Large intestine (tissue), 3 donors: ENCODE data around the gene SPON2. TPM values are rescaled to one million over a fixed set of nuclear protein-coding genes. Genes with fewer than 3 reads are reported as not detected.
A peak's percentile ranks its signal among the peaks of the same experiment; 100 is the strongest.

Source experiments
- DNase-seq, 2 donors: peaks; one replicate each; pipeline versions ENCODE4 v3.0.0 to v3.0.0-alpha.2; 2013
- H3K27ac ChIP-seq: one replicate; pipeline ENCODE4 v1.5.1; 2013; ENCODE audit warnings: low read length
- H3K27me3 ChIP-seq: 2 replicates; pipeline ENCODE4 v1.6.1; 2013; ENCODE audit warnings: low read length; ENCODE audit not compliant: control insufficient read depth, insufficient read depth
- H3K36me3 ChIP-seq: 2 replicates; pipeline ENCODE4 v1.6.1; 2013; ENCODE audit warnings: low read length; ENCODE audit not compliant: control insufficient read depth, insufficient read depth
- H3K4me1 ChIP-seq: one replicate; pipeline ENCODE4 v1.6.1; 2013; ENCODE audit warnings: low read length; ENCODE audit not compliant: control insufficient read depth, insufficient read depth
- H3K4me3 ChIP-seq: one replicate; pipeline ENCODE4 v1.5.1; 2013; ENCODE audit warnings: low read length
- H3K9me3 ChIP-seq: one replicate; pipeline ENCODE4 v1.6.1; 2013; ENCODE audit warnings: mild to moderate bottlenecking, low read depth, low read length, moderate library complexity; ENCODE audit not compliant: control insufficient read depth
- WGBS: methylation state at CpG from one replicate; pipeline ENCODE4 v1.1.5; 2013; ENCODE audit warnings: low lambda C conversion rate; ENCODE audit not compliant: insufficient coverage; 5-methylcytosine and 5-hydroxymethylcytosine counted together
- polyA plus RNA-seq: library from polyadenylated mRNA; unstranded; fragments of 120-200 nt; gene quantifications from one replicate; pipeline ENCODE4 v1.2.1, GENCODE V29; 2013

The SPON2 gene
- polyA plus RNA-seq, 1 donor = 54.6 TPM

DNA sequence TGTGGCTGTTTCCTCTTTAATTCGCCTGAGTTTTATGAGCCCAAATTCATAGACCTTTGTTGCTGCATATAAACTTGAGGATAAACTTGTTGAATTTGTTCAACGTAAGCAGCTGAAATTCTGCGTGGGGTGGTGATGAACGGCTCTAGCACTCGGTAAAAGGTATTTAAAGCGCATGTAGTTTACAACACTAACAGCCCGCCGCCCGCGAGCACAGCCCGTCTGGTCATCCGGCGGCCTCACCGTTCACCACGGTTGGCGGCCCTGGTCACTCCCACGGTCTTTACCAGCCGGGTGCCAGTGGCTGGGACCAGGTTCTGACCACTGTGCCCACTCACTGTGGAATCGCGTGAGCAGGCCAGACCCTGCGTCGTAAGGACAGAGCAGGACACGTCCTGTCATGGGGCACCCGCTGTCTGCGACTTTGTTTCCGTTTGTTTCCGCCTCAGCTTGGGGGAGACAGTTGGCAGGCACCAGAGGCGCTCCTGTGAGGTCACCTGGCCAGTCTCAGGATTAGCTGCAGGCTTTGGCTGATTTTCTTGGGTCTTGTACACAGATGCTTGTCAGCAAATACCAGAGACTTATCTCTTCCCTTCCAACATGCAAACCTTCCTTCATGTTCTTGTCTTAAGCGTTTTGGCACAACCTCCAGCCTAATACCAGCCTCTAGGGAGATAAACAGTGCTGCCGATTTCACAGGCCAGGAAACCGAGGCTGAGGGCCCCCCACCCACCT lies 36.8 kb upstream of the SPON2 start:
- Histone ChIP-seq H3K27me3 (no peaks in the 10 kb centered on the region), H3K9me3 (peaks cover 7% of the 10 kb centered on the region), H3K27ac (peak overlapping the region; percentile 68), H3K36me3 (peaks cover 41% of the 10 kb centered on the region), H3K4me3 (no peak overlapping the region), H3K4me1 (peaks cover 50% of the 10 kb centered on the region)
- DNase-seq = no peak
- 80% methylated on average over 1 of the region's 31 CpGs for WGBS

DNA sequence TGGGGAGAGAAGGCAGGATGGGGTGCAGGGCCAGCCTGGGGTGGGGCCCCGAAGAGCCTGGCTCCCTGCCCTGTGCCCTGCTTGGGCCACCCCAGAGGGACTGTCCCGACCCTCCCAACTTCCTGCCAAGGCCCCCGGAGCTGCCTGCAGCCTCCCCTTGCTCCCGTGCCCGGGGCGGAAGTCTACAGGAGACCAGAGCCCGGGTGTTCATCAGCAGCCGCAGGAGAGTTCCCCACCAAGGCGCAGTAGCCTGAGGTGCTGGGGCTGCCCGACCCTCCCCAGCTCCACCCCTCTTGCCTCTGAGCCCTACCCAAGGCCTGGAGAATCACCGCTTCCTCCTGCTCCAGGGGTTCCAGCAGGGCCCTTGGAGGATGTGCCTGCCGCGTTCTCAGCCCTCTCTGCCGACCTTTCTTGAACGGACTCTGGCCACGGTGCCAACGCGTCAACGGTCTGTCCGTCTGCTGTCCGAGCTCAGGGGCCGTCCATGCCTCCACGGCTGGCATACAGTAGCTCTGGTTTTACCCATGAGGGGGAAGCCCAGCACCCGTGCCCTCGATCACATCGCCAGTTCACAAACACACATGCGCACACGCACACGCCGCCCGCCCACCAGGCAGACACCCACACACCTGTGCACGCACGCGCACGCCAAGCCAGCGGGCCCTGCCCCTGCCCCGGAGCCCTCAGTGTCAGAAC lies 36.0 kb upstream of the SPON2 start:
- no peak for DNase-seq
- H3K27me3 ChIP-seq = no peaks in the 10 kb centered on the region
- peaks cover 34% of the 10 kb centered on the region for H3K36me3 ChIP-seq
- peaks cover 7% of the 10 kb centered on the region for H3K9me3 ChIP-seq
- WGBS = no CpG with 5 or more reads among the region's 37 CpGs
- peak overlapping the region; percentile 68 for H3K27ac ChIP-seq
- no peak overlapping the region for H3K4me3 ChIP-seq
- H3K4me1 ChIP-seq = peaks cover 52% of the 10 kb centered on the region

DNA sequence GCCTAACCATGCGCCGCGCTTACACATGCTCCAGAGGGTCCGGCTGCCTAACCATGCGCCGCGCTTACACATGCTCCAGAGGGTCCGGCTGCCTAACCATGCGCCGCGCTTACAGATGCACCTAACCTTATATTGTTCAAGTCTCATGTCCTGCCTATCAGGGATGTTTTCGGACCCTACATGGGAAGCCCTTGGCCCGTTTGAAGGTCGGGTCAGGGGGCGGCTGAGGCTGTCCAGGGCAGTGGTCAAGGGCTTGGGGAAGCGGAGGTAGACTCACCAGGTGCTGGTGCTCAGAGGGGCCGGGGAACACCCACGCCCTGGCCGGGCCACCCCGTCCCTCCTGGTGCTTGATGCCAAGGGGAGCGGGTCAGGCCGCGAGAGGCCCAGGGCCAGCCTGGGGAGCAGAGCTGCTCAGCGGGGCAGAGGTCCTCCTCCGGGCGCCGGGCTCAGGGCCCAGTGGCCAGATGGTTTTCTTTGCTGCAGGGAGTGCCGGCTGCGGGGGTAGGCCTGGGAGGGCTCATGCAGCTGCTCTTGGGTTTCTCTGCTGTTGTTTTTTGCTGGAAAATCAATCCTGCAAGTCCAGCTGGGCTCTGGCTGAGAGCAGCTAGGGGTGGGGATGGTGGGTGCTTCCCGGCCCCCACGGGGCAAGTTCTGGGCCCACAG lies 35.4 kb upstream of the SPON2 start:
- H3K4me1 ChIP-seq = peaks cover 54% of the 10 kb centered on the region
- H3K4me3 ChIP-seq = no peak overlapping the region
- H3K27me3 ChIP-seq = no peaks in the 10 kb centered on the region
- WGBS = no CpG with 5 or more reads among the region's 31 CpGs
- peak overlapping the region; percentile 68 for H3K27ac ChIP-seq
- H3K9me3 ChIP-seq = peaks cover 7% of the 10 kb centered on the region
- H3K36me3 ChIP-seq = peaks cover 27% of the 10 kb centered on the region
- DNase-seq = peak in 1 of 2 donors; percentile 42

DNA sequence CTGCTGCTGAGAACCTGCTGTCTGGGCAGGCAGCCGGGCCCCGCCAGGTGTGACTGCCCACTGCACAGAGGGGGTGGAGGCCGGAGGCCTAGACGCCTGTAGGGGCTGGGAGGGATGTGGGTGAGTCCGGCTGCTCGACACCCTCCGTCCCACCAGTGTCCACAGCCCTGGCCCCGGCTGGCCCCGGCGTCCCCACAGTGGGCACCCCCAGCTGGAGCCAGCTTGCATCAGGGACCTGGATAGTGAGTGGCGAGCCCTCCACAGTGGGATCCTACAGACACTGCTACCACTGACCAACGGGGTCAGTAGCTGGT lies 34.7 kb upstream of the SPON2 start:
- no peak for DNase-seq
- H3K4me1 ChIP-seq = peaks cover 56% of the 10 kb centered on the region
- no peak overlapping the region for H3K4me3 ChIP-seq
- H3K27me3 ChIP-seq = no peaks in the 10 kb centered on the region
- H3K9me3 ChIP-seq = peaks cover 12% of the 10 kb centered on the region
- no peak overlapping the region for H3K27ac ChIP-seq
- peaks cover 21% of the 10 kb centered on the region for H3K36me3 ChIP-seq
- no CpG with 5 or more reads among the region's 12 CpGs for WGBS

DNA sequence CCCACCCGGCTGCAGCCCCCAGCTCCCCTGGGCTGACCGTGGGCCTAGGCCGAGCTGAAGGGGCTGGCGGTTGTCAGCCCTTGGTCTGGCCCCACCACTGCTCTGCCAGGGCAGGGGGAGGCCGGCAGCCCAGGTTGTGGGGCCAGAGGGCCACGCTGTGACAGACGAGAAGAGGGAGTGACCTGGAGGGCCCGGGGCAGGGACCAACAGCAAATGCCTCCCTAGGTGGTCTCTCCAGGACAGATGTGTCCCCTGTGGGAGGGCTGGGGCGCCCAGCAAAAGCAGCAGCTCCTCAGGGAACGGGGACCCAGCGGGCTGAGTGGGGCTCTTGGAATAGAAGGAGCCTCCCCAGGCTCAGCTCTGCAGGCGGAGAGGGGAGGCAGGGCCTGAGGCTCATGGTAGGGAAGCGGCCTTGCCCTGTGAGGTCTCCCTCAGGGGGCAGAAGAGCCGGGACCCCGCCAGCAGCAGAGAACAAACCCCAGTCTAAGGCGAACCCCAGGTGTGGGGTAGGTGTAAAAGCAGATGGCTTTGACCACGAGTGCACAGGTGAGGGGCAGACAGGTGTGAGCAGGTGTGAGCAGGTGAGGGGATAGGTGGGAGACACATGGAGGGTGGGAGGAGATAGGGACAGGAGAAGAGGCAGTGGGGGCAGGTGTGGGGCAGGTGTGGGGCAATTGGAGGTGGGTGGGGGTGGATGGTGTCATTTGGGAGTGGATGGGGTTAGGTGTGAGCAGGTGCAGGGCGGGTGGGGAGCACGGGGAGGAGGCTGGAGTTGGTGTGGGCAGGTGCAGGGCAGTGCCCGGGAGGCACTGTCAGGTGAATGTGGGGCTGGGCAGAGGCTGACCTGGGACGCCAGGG lies 34.1 kb upstream of the SPON2 start:
- no peak overlapping the region for H3K4me3 ChIP-seq
- H3K9me3 ChIP-seq = peaks cover 12% of the 10 kb centered on the region
- DNase-seq = no peak
- no peak overlapping the region for H3K27ac ChIP-seq
- peaks cover 56% of the 10 kb centered on the region for H3K4me1 ChIP-seq
- peaks cover 18% of the 10 kb centered on the region for H3K36me3 ChIP-seq
- no peaks in the 10 kb centered on the region for H3K27me3 ChIP-seq
- WGBS = no CpG with 5 or more reads among the region's 21 CpGs

DNA sequence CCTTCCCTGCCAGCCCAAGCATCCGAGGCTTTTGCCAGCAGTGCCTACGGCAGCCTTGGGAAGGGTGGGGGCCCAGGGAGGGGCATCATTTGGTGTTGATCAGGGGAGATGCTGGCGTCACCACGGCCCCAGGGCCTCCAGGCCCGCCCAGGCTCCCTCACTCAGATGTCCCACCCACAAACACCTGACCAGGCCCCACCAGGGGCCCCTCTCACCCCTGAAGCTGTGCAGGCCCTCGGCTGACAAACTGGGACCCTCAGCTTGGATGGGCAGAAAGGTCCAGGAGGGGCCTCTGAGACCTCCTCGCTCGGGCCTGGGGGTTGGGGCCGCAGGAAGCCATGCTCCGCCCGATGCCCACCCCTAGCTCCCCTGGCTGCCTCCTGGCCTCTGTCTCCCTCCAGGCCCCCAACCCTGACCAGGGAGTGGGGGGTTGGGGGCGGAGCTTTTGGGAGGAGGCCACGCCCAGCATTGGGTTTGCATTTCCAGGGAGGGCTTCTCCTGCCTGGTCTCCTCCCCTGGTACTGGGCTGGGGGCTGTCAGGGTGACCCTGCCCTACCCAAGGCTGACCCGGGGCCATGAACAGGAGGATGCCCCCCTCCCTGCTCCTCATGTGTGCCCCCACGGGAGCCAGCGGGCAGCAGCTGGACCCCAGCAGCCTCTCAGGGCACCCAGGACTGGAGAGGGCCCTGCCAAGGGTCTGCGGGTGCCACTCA lies 33.4 kb upstream of the SPON2 start:
- peak overlapping the region; percentile 76 for H3K27ac ChIP-seq
- WGBS = no CpG with 5 or more reads among the region's 17 CpGs
- no peaks in the 10 kb centered on the region for H3K27me3 ChIP-seq
- H3K4me1 ChIP-seq = peaks cover 61% of the 10 kb centered on the region
- peaks cover 12% of the 10 kb centered on the region for H3K9me3 ChIP-seq
- peaks cover 11% of the 10 kb centered on the region for H3K36me3 ChIP-seq
- no peak for DNase-seq
- peak overlapping the region; percentile 44 for H3K4me3 ChIP-seq

DNA sequence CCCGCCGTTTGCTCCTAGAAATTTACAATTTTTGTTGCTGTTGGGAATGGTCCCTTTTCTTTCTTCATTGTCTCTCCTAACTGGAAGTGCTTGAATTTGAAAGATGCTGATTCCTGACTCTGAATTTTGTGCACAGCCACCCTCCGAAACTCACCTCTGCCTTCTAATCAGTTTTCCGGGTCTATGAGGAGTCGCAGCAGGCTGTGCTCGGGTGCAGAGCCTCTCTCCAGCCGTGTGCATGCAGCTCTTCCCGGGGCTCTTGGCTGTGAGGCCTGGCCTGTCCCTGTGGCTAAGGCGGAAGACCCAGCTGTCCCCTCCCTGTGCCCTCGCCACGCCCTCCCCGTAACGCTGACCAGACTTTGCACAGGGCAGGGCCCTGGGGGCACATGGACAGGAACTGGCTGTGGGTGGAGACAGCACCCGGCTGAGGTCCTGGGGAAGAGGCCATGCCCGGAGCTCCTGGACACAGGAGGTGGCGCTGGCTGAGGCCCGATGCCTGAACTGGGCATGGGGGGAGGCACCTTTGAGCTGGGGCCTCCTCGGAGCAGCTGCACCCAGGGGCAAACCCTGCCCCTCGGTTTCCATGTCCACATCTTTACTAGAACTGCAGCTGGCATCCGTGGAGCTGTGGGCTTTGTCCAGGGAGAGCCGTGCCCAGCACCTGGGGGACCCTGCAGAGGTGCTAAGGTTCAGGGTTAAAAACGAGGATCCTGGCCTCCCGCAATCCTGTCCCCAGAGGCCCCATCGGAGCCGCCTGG lies 32.6 kb upstream of the SPON2 start:
- Histone ChIP-seq H3K27ac (peak overlapping the region; percentile 76), H3K4me3 (peak overlapping the region; percentile 44), H3K27me3 (no peaks in the 10 kb centered on the region), H3K4me1 (peaks cover 57% of the 10 kb centered on the region), H3K36me3 (peaks cover 5% of the 10 kb centered on the region), H3K9me3 (peaks cover 12% of the 10 kb centered on the region)
- DNase-seq = peak; percentile 93 to 94
- no CpG with 5 or more reads among the region's 25 CpGs for WGBS

DNA sequence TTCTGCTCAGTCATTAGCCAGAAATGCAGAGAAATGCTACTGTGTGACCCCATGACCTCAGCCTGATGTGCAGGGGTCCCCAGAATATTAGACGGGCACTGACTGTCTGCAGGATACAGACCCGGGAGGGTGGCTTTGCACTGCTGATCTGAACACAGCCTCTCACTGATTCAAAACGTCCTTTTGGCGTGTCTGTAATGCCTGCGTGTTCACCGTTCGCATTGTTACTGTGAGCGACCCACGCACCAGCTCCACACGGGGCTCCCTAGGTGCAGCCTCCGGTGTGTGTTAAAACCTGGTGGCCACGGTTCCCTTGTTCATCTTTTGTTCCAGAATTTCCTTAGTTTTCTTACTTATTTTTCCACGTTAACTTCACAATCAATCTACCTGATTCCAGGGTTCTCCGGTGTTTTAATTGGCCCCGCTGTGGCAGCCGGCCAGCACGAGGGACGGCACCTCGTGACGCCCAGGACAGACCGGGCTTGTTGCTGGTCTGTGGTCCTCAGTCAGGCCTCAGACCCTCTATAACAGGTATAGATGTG lies 32.0 kb upstream of the SPON2 start:
- H3K9me3 ChIP-seq = peaks cover 12% of the 10 kb centered on the region
- peaks cover 53% of the 10 kb centered on the region for H3K4me1 ChIP-seq
- H3K27me3 ChIP-seq = no peaks in the 10 kb centered on the region
- H3K36me3 ChIP-seq = peaks cover 2% of the 10 kb centered on the region
- peak overlapping the region; percentile 76 for H3K27ac ChIP-seq
- WGBS = 96% methylated on average over 5 of the region's 21 CpGs
- peak overlapping the region; percentile 44 for H3K4me3 ChIP-seq
- DNase-seq = no peak

DNA sequence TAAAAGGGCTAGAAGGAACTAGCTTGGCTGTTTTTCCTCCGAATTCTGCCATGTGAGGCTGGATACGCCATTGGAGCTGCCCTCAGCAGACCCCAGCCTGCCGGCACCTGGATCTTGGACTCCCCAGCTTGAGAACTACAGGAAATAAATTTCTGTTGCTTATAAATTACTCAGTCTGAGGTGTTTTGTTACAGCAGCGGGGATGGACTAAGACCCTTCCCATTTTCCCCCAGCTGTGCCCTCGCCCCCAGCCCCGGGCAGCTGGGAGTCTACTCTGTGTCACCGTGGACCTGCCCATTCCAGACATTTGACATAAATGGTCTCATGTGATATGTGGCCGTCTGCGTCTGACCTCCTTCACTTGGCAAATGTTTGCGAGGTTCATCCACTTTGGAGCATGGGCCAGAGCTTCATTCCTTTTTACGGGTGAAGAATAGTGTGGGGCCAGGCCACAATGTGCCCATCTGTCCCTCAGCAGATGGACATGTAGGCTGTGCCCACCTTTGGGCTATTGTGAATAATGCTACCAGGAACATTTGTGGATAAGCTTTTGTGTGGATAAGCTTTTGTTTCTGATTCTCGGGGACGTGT lies 30.7 kb upstream of the SPON2 start:
- H3K4me3 ChIP-seq = no peak overlapping the region
- WGBS = no CpG with 5 or more reads among the region's 13 CpGs
- H3K36me3 ChIP-seq = no peaks in the 10 kb centered on the region
- DNase-seq = no peak
- H3K4me1 ChIP-seq = peaks cover 42% of the 10 kb centered on the region
- peaks cover 5% of the 10 kb centered on the region for H3K9me3 ChIP-seq
- H3K27ac ChIP-seq = peak overlapping the region; percentile 78
- H3K27me3 ChIP-seq = no peaks in the 10 kb centered on the region
